Measurements from ENCODE around the gene PRR12.

DNA sequence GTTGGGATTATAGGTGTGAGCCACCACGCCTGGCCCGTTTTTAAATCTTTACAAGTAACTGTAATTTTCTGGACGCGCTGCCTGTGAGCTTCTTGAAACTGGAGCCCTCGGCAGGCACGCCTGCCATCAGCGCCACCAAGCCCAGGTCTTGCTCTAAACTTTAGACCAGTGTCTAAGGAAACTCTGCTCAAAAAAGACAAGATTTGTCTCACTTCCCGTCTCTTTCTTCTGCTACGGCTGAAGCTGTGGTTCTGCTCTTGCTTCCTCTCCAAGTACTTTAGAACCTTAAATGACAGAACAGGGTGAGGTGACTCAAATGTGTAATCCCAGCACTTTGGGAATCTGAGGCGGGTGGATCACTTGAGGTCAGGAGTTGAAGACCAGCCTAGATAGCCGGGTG is 38.2 kb upstream of the PRR12 start:
- TF ChIP-seq, protein P1, sequence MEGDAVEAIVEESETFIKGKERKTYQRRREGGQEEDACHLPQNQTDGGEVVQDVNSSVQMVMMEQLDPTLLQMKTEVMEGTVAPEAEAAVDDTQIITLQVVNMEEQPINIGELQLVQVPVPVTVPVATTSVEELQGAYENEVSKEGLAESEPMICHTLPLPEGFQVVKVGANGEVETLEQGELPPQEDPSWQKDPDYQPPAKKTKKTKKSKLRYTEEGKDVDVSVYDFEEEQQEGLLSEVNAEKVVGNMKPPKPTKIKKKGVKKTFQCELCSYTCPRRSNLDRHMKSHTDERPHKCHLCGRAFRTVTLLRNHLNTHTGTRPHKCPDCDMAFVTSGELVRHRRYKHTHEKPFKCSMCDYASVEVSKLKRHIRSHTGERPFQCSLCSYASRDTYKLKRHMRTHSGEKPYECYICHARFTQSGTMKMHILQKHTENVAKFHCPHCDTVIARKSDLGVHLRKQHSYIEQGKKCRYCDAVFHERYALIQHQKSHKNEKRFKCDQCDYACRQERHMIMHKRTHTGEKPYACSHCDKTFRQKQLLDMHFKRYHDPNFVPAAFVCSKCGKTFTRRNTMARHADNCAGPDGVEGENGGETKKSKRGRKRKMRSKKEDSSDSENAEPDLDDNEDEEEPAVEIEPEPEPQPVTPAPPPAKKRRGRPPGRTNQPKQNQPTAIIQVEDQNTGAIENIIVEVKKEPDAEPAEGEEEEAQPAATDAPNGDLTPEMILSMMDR (IDR thresholded peaks at IDR 0.05; ENCODE audit: low read depth, low read length, missing input control) = no peak
- TF ChIP-seq JUND (IDR thresholded peaks at IDR 0.05) = no peak

All from liver (tissue), 3 donors.